ENCODE results near the gene GRK1. TPM values are rescaled to one million over a fixed set of nuclear protein-coding genes. Genes with fewer than 3 reads are reported as not detected.
A peak's percentile ranks its signal among the peaks of the same experiment; 100 is the strongest.
"Not testable (repeated sequence)": the region's sequence is repeated elsewhere in the genome, so short reads cannot be mapped to it uniquely, and the experiment has no call there.

GRK1 gene
- total and polyA plus RNA-seq, 2 experiments from 2014 or later = not detected

GRCh38 chr13:113745059-113745458 is 78.0 kb downstream of the GRK1 start:
- H3K9me2 ChIP-seq (ENCODE audit: insufficient read depth) = no peaks in the 10 kb centered on the region
- TF ChIP-seq EZH2 (IDR thresholded peaks at IDR 0.05; ENCODE audit: low read depth, unreplicated experiment) = no peak
- TF ChIP-seq JUNB (IDR thresholded peaks at IDR 0.05; ENCODE audit: unreplicated experiment) = no peak
- no peak for TF ChIP-seq REST (IDR thresholded peaks at IDR 0.05; ENCODE audit: unreplicated experiment)
- no peak for TF ChIP-seq CTCF (conservative IDR thresholded peaks at IDR 0.05; ENCODE audit: low read depth in 2 of 2)
- no peak for TF ChIP-seq NANOG (IDR thresholded peaks at IDR 0.05; ENCODE audit: borderline replicate concordance)
- Mint-ChIP-seq H3K4me3 (no peak overlapping the region), H3K36me3 (ENCODE audit: low read depth) (no peaks in the 10 kb centered on the region; the same call in 2 of the 3 replicates), H3K27me3 (ENCODE audit: insufficient read depth, low read depth, poor library complexity) (peaks cover 13% of the 10 kb centered on the region), H3K4me1 (peaks cover 20% of the 10 kb centered on the region), H3K27ac (no peak overlapping the region), H3K9me3 (no peaks in the 10 kb centered on the region)
- H3K79me2 ChIP-seq (replicated peaks; ENCODE audit: insufficient read depth) = no peaks in the 10 kb centered on the region
- H4K20me1 ChIP-seq (replicated peaks; ENCODE audit: insufficient read depth) = no peaks in the 10 kb centered on the region
- H3K4me1 ChIP-seq (ENCODE audit: insufficient read depth) = no peaks in the 10 kb centered on the region
- no peak overlapping the region for H2AFZ ChIP-seq
- H3K27me3 ChIP-seq (ENCODE audit: insufficient read depth) = no peaks in the 10 kb centered on the region
- no peak overlapping the region for H3K27ac ChIP-seq (ENCODE audit: low read depth)
- H3F3A ChIP-seq (replicated peaks; ENCODE audit: low read depth) = peaks cover 11% of the 10 kb centered on the region; the same call in 1 of the 2 replicates
- ATAC-seq (no peak), DNase-seq (ENCODE audit: low spot score) (no peak)
- H3K4me3 ChIP-seq = no peak overlapping the region
- no peak overlapping the region for H3K4me2 ChIP-seq
- no peaks in the 10 kb centered on the region for H3K36me3 ChIP-seq (ENCODE audit: insufficient read depth)

- H3K9me2 ChIP-seq (ENCODE audit: insufficient read depth); H3K27me3 ChIP-seq (ENCODE audit: insufficient read depth); H3K27ac Mint-ChIP-seq; H3K4me3 Mint-ChIP-seq; H3K4me1 ChIP-seq (ENCODE audit: insufficient read depth); H3K27ac ChIP-seq (ENCODE audit: low read depth); DNase-seq (ENCODE audit: low spot score); H3K9me3 Mint-ChIP-seq; ATAC-seq; H3K4me3 ChIP-seq; H3K36me3 ChIP-seq (ENCODE audit: insufficient read depth); H3K36me3 Mint-ChIP-seq (ENCODE audit: low read depth); H4K20me1 ChIP-seq (replicated peaks; ENCODE audit: insufficient read depth); H3K79me2 ChIP-seq (replicated peaks; ENCODE audit: insufficient read depth); H3K4me2 ChIP-seq: not testable (repeated sequence)
- Histone ChIP-seq H3F3A (replicated peaks; ENCODE audit: low read depth) (peaks cover 16% of the 10 kb centered on the region), H2AFZ (0 out of 2 replicates have a peak overlapping the region, but pooled peaks have one; percentile 66)
- Mint-ChIP-seq H3K27me3 (ENCODE audit: insufficient read depth, low read depth, poor library complexity) (peaks cover 14% of the 10 kb centered on the region), H3K4me1 (peaks cover 20% of the 10 kb centered on the region)
These were observed 78.6 kb downstream of the GRK1 start for GRCh38 chr13:113745500-113746142.

Data from GM23338 (cell line).